Endometrium (tissue), 2 donors: Measurements from ENCODE around the gene VARS1.
"Not testable (repeated sequence)": the region's sequence is repeated elsewhere in the genome, so short reads cannot be mapped to it uniquely, and the experiment has no call there.

ENCODE experiments used
- FAIRE-seq: peaks from 2 replicates; lab custom pipeline; 2012; peaks lifted over from hg19 to GRCh38; lab: Jason Lieb, UNC
- donor health status: control.
- donor health status: control.

VARS1 gene

GRCh38 chr6:31822036-31822821 lies 26.7 kb upstream of the VARS1 start:
- FAIRE-seq, result no peak

- no peak for FAIRE-seq
Observed at GRCh38 chr6:31821301-31822035, 25.9 kb upstream of the VARS1 start.

- FAIRE-seq, result not testable (repeated sequence)
Observed at GRCh38 chr6:31820399-31820798, 24.8 kb upstream of the VARS1 start.

GRCh38 chr6:31819871-31820299 lies 24.3 kb upstream of the VARS1 start:
- no peak for FAIRE-seq

GRCh38 chr6:31817929-31818511 lies 22.5 kb upstream of the VARS1 start:
- FAIRE-seq, result not testable (repeated sequence)

- not testable (repeated sequence) for FAIRE-seq
Observed at GRCh38 chr6:31817133-31817928, 21.8 kb upstream of the VARS1 start.

- FAIRE-seq, result peak; percentile 81
Observed at GRCh38 chr6:31815025-31815838, 19.7 kb upstream of the VARS1 start, which contains the start of the genes HSPA1A and HSPA1L. Gene HSPA1A, plus strand, starts transcription at chr6:31815543. Its CDS starts 214 bp downstream, at chr6:31815757. Gene HSPA1L, minus strand, starts transcription at chr6:31815283. Its CDS starts 3,311 bp downstream, at chr6:31811972.

GRCh38 chr6:31814677-31815024 lies 19.1 kb upstream of the VARS1 start:
- FAIRE-seq, result no peak

GRCh38 chr6:31813465-31813849 lies 17.9 kb upstream of the VARS1 start:
- no peak for FAIRE-seq

- FAIRE-seq, result no peak
Observed at GRCh38 chr6:31811645-31812044, 16.1 kb upstream of the VARS1 start.

GRCh38 chr6:31808599-31808998 lies 13.0 kb upstream of the VARS1 start:
- FAIRE-seq, result not testable (repeated sequence)

- peak; percentile 81 for FAIRE-seq
Observed at GRCh38 chr6:31806470-31807272, 11.1 kb upstream of the VARS1 start, which contains the start of gene LSM2. Gene LSM2, minus strand, starts transcription at chr6:31806966. Its CDS starts 209 bp downstream, at chr6:31806757.

- no peak for FAIRE-seq
Observed at GRCh38 chr6:31805939-31806469, 10.5 kb upstream of the VARS1 start.

GRCh38 chr6:31801031-31801927 lies 5.7 kb upstream of the VARS1 start:
- not testable (repeated sequence) for FAIRE-seq

GRCh38 chr6:31799781-31800180 lies 4.2 kb upstream of the VARS1 start:
- FAIRE-seq, result no peak

GRCh38 chr6:31797588-31797987 lies 2.0 kb upstream of the VARS1 start:
- no peak for FAIRE-seq

GRCh38 chr6:31796993-31797385 lies 1.4 kb upstream of the VARS1 start:
- FAIRE-seq, result no peak

- no peak for FAIRE-seq
Observed at GRCh38 chr6:31794866-31795615, 511 bp downstream of the VARS1 start.
